ENCODE measurements around the gene GALNS. TPM values are rescaled to one million over a fixed set of nuclear protein-coding genes. Genes with fewer than 3 reads are reported as not detected.
A peak's percentile ranks its signal among the peaks of the same experiment; 100 is the strongest.

Gene GALNS
- total and polyA plus RNA-seq, 2 of the 13 experiments (the other 11 are each of a cell fraction or from before 2014, with no cell fraction given) = 9.2 to 9.8 TPM

- POLR2A ChIA-PET = no interaction called here
- Histone ChIP-seq H3K27ac (ENCODE audit: extremely low read length, insufficient read depth, low read length) (no peak overlapping the region), H3K9ac (ENCODE audit: insufficient read depth, low read depth, low read length) (no peak overlapping the region), H3K79me2 (ENCODE audit: insufficient read depth, low read length) (no peaks in the 10 kb centered on the region), H3K4me1 (ENCODE audit: insufficient read depth, low read length) (peaks cover 20% of the 10 kb centered on the region), H3K9me3 (ENCODE audit: low read length) (no peaks in the 10 kb centered on the region), H2AFZ (ENCODE audit: low read length) (no peak overlapping the region), H3K27me3 (ENCODE audit: control insufficient read depth in 1 of 2, insufficient read depth in 2 of 2, low read length in 2 of 2) (peaks cover 37 to 94% of the 10 kb centered on the region in 2 experiments), H3K36me3 (replicated peaks in 1 of 2; ENCODE audit: control insufficient read depth in 1 of 2, insufficient read depth in 2 of 2, low read length in 2 of 2) (no peaks in the 10 kb centered on the region), H3K4me3 (replicated peaks in 1 of 3; ENCODE audit: insufficient read depth in 1 of 3, low read depth in 2 of 3, low read length in 3 of 3) (no peak overlapping the region), H4K20me1 (ENCODE audit: insufficient read depth, low read length) (peaks cover 14% of the 10 kb centered on the region; the same call in 1 of the 2 replicates), H3K4me2 (ENCODE audit: low read depth, low read length) (no peak overlapping the region)
- in situ Hi-C loops (cut with HindIII; ENCODE audit: extremely low pct_ligation_motif_present, low pct_unique_long_range_greater_than_20kb) = no loop called here
- FAIRE-seq (no peak), ATAC-seq (no peak), DNase-seq (ENCODE audit: low spot score) (no peak)
- WGBS (ENCODE audit: low lambda C conversion rate) = 60% methylated on average over 30 of the region's 39 CpGs
- intact Hi-C loops (cut with micrococcal nuclease; ENCODE audit: unreplicated experiment) = no loop called here
- no peak for TF ChIP-seq MIER3 (CRISPR knock-in tag; IDR thresholded peaks at IDR 0.05; ENCODE audit: borderline replicate concordance)
- no peak for TF ChIP-seq TP53 (CRISPR knock-in tag; conservative IDR thresholded peaks at IDR 0.05)
- TF ChIP-seq USF2 (IDR thresholded peaks at IDR 0.05; ENCODE audit: low read depth, low read length) = peak; percentile 28; the same call in 1 of the 2 replicates
- no peak for TF ChIP-seq USF2 (CRISPR knock-in tag; IDR thresholded peaks at IDR 0.05; ENCODE audit: borderline replicate concordance)
- TF ChIP-seq, protein P1, sequence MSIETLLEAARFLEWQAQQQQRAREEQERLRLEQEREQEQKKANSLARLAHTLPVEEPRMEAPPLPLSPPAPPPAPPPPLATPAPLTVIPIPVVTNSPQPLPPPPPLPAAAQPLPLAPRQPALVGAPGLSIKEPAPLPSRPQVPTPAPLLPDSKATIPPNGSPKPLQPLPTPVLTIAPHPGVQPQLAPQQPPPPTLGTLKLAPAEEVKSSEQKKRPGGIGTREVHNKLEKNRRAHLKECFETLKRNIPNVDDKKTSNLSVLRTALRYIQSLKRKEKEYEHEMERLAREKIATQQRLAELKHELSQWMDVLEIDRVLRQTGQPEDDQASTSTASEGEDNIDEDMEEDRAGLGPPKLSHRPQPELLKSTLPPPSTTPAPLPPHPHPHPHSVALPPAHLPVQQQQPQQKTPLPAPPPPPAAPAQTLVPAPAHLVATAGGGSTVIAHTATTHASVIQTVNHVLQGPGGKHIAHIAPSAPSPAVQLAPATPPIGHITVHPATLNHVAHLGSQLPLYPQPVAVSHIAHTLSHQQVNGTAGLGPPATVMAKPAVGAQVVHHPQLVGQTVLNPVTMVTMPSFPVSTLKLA (IDR thresholded peaks at IDR 0.05) = peak; percentile 93
- TF ChIP-seq KDM2A (CRISPR knock-in tag; IDR thresholded peaks at IDR 0.05; ENCODE audit: borderline replicate concordance, low read depth) = no peak
- 0 out of 2 replicates have a peak, but pooled peaks have one; percentile 11 for TF ChIP-seq PCBP1 (IDR thresholded peaks at IDR 0.05; ENCODE audit: borderline replicate concordance, low read depth, low read length)
- no TSS peak for BruUV-seq (replicated peaks)
- CTCF ChIA-PET (ENCODE audit: low intra/inter-chr PET ratio, low total read pairs) = no interaction called here
These were observed 28.0 kb upstream of the GALNS start for GRCh38 chr16:88884569-88885271.
